Colonic mucosa (tissue), 4 donors: ENCODE data around the gene GRID1. TPM values are rescaled to one million over a fixed set of nuclear protein-coding genes. Genes with fewer than 3 reads are reported as not detected.

Experiments used
- DNase-seq: peaks from one replicate; pipeline ENCODE4 v3.0.0-alpha.2; 2020
- H3K27ac ChIP-seq: fragments of 200-600 bp; one replicate; pipeline ENCODE4 v1.8.0; 2021
- H3K27me3 ChIP-seq: fragments of 200-600 bp; one replicate; pipeline ENCODE4 v1.8.0; 2021
- H3K36me3 ChIP-seq: fragments of 200-600 bp; one replicate; pipeline ENCODE4 v1.8.0; 2021
- H3K4me1 ChIP-seq: fragments of 200-600 bp; one replicate; pipeline ENCODE4 v1.8.0; 2021; ENCODE audit warnings: mild to moderate bottlenecking
- H3K4me3 ChIP-seq: fragments of 200-600 bp; one replicate; pipeline ENCODE4 v1.8.0; 2021
- H3K9ac ChIP-seq, 2 donors: one replicate each; pipeline ENCODE4 v1.7.0; 2013; ENCODE audit warnings: control low read depth in 2 of 2, low read depth in 2 of 2, low read length in 2 of 2
- H3K9me3 ChIP-seq: fragments of 200-600 bp; one replicate; pipeline ENCODE4 v1.8.0; 2021
- intact Hi-C: fragments of 100-400 bp; cut with DNase I; formaldehyde crosslinking; loops from one replicate; pipeline ENCODE4 v1.14.1; 2022
- total RNA-seq, 2 donors: library from RNA; stranded (reverse); fragmentation: NEBNext Ultra II Directional in 1 of 2; extraction: Animal tissue kit (Norgen Biotek cat#: 25700) in 1 of 2; gene quantifications; one replicate each; pipeline ENCODE4 v1.2.1, GENCODE V29; 2021
- TF ChIP-seq, protein P1 (sequence below): fragments of 200-600 bp; IDR thresholded peaks from one replicate; pipeline ENCODE4 v1.8.0; 2022; ENCODE audit warnings: antibody characterized with exemption, mild to moderate bottlenecking
- donor health status: healthy.
- donor health status: DM: no; HTN: no; CAD: no.
- donor health status: DM: no; HTN: no; CAD: no.

GRID1 gene
- total RNA-seq, 2 donors from 2014 or later: 0.30 to 0.37 TPM

DNA sequence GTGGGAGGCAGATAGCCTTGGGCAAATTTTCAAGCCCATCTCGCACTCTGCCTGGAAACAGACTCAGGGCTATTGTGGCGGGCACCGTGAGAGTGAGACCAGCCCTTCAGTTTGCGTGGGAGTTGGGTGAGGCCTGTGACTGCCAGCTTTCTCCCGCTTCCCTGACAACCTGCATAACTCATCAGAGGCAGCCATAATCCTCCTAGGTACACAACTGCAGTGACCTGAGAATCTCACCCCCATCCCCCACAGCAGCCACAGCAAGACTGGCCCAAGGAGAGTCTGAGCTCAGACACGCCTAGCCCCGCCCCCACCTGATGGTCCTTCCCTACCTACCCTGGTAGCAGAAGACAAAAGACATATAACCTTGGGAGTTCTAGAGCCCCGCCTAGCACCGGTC, 275.4 kb downstream of the GRID1 start:
- no peaks in the 10 kb centered on the region for H3K36me3 ChIP-seq
- no peaks in the 10 kb centered on the region for H3K9me3 ChIP-seq
- intact Hi-C loops: no loop called here
- H3K4me1 ChIP-seq: no peaks in the 10 kb centered on the region
- TF ChIP-seq, protein P1, sequence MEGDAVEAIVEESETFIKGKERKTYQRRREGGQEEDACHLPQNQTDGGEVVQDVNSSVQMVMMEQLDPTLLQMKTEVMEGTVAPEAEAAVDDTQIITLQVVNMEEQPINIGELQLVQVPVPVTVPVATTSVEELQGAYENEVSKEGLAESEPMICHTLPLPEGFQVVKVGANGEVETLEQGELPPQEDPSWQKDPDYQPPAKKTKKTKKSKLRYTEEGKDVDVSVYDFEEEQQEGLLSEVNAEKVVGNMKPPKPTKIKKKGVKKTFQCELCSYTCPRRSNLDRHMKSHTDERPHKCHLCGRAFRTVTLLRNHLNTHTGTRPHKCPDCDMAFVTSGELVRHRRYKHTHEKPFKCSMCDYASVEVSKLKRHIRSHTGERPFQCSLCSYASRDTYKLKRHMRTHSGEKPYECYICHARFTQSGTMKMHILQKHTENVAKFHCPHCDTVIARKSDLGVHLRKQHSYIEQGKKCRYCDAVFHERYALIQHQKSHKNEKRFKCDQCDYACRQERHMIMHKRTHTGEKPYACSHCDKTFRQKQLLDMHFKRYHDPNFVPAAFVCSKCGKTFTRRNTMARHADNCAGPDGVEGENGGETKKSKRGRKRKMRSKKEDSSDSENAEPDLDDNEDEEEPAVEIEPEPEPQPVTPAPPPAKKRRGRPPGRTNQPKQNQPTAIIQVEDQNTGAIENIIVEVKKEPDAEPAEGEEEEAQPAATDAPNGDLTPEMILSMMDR: no peak
- no peak overlapping the region for H3K4me3 ChIP-seq
- no peak for DNase-seq
- H3K27me3 ChIP-seq: no peaks in the 10 kb centered on the region
- H3K27ac ChIP-seq: no peak overlapping the region
- no peak overlapping the region for H3K9ac ChIP-seq

DNA sequence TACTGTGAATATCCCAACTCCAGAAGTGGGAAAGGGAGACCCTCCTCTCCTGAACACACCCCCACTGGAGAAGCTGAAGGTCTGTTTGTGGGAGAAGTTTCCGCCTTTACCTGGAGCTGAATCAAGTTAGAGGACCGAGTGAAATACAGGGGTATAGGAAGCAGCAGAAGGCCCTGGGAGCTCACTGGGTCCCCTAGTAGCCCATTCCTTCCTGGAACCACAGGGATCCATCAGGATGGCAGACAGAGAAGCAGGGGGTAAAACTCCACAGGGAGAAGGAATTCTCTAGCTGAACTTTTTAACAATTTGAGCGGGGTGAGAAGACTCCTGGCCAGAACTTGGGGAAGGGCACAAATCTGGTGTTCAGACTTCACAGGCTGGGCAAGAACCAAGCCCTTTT, 275.8 kb downstream of the GRID1 start:
- intact Hi-C loops: no loop called here
- TF ChIP-seq, protein P1: no peak

DNA sequence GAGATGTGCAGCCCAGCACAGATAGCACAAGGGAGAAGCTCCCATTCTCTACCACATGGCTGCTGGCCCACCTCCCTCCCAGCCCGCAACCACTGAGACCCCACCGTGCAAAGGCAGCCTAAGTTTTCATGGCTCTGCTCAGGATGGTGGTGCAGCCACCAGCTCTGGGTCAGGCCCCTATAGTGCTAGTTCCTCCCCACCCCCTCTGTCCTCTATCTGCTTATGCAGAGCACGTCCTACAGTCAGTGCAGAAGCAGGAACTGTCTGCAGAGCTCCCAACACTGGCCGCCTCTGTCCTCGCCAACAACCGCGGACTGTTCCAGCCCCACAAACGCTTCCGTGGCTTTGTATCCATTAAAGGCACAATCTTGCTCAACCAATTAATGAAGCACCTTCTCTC, 278.9 kb downstream of the GRID1 start:
- Histone ChIP-seq H3K4me1 (no peaks in the 10 kb centered on the region), H3K9me3 (no peaks in the 10 kb centered on the region), H3K4me3 (no peak overlapping the region), H3K36me3 (no peaks in the 10 kb centered on the region), H3K27ac (no peak overlapping the region), H3K27me3 (no peaks in the 10 kb centered on the region), H3K9ac (no peak overlapping the region)
- TF ChIP-seq, protein P1: no peak
- intact Hi-C loops: no loop called here
- DNase-seq: no peak

More for the DNA sequence above, 275.8 kb downstream of the GRID1 start:
- no peak overlapping the region for H3K4me3 ChIP-seq
- no peaks in the 10 kb centered on the region for H3K9me3 ChIP-seq
- no peaks in the 10 kb centered on the region for H3K36me3 ChIP-seq
- no peak for DNase-seq
- H3K27ac ChIP-seq: no peak overlapping the region
- H3K9ac ChIP-seq: no peak overlapping the region
- H3K27me3 ChIP-seq: no peaks in the 10 kb centered on the region
- no peaks in the 10 kb centered on the region for H3K4me1 ChIP-seq

DNA sequence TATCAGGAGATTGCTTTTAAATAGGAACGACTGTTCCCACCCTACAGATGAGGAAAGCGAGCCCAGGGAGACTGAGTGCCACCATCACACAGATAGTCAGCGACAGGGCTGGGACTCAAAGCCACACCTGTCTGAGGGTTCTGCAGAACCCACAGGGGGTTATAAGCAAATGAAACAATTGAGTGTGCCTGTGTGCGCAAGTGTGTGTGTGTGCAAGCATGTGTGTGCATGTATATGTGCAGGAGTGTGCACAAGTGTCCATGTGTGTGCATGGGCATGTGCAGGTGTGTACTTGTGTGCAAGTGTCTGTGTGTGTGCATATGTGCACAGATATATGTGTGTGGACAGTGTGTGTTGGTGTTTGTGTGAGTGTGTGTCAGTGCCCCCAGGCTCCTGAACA, 280.2 kb downstream of the GRID1 start:
- Histone ChIP-seq H3K36me3 (no peaks in the 10 kb centered on the region), H3K9ac (no peak overlapping the region), H3K27ac (no peak overlapping the region), H3K4me3 (no peak overlapping the region), H3K27me3 (no peaks in the 10 kb centered on the region), H3K9me3 (no peaks in the 10 kb centered on the region), H3K4me1 (no peaks in the 10 kb centered on the region)
- intact Hi-C loops: no loop called here
- TF ChIP-seq, protein P1: no peak
- DNase-seq: no peak

DNA sequence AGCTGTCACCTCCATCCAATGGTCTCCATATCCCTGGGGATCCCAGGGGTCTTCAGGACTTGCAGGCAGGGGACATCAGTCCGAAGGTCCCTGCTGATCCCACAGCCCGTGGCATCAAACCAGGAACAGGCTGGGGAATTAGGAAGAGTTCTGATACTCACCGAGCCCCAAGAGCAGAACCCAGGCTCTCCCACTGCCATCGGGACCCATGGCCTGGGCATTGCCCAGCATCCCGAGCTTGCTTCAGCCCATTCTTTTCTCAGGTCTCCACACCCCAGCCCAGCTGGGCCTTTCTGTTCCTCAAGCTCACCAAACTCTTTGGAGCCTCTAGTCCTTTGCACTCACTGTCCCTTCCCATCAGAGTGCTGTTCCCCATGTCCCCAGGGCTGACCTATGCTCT, 280.9 kb downstream of the GRID1 start:
- Histone ChIP-seq H3K9ac (no peak overlapping the region), H3K9me3 (no peaks in the 10 kb centered on the region), H3K36me3 (no peaks in the 10 kb centered on the region), H3K27ac (no peak overlapping the region), H3K27me3 (no peaks in the 10 kb centered on the region), H3K4me1 (no peaks in the 10 kb centered on the region), H3K4me3 (no peak overlapping the region)
- intact Hi-C loops: no loop called here
- no peak for DNase-seq
- TF ChIP-seq, protein P1: no peak

DNA sequence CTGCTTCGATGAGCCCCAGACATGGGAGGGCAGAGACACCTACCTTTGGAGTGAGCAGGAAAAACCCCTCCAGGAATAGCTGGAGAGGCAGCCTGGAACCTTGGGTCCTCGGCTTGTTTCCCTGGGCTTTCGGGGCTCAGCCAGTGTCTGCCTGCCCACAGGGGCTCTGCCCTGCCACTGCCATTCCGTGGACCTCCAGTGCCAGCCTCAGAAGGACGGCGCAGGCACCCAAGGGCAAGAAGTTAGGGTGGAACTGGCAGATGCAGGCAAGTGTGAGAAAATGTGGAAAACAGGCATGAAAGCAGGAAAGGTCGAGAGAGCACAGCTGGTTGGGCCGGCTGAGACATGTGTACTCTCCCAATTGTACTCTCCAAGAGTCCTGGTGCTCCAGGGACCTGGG, 281.5 kb downstream of the GRID1 start:
- Histone ChIP-seq H3K27ac (no peak overlapping the region), H3K4me1 (no peaks in the 10 kb centered on the region), H3K27me3 (no peaks in the 10 kb centered on the region), H3K9ac (no peak overlapping the region), H3K4me3 (no peak overlapping the region), H3K9me3 (no peaks in the 10 kb centered on the region), H3K36me3 (no peaks in the 10 kb centered on the region)
- intact Hi-C loops: no loop called here
- no peak for DNase-seq
- TF ChIP-seq, protein P1: no peak
